ENCODE measurements around the gene PCYT2.

Gene PCYT2

GRCh38 chr17:81952792-81953228 lies 41.6 kb upstream of the PCYT2 start:
- no peak for DNase-seq (ENCODE audit: low read depth, low spot score)
- no peak overlapping the region for H3K4me3 ChIP-seq (ENCODE audit: low read depth, low read length)
- POLR2A ChIA-PET = no interaction called here
- TF ChIP-seq CTCF (IDR thresholded peaks at IDR 0.05; ENCODE audit: insufficient read depth, low read length, missing control alignments) = no peak
- CTCF ChIA-PET = interaction anchor here (0.9 to 6.7 kb wide), 4 partner anchors 10 to 67 kb away, joined by 3 to 66 read pairs (median 4); partner anchors contain the start of genes ASPSCR1, CENPX and LRRC45

- CTCF ChIA-PET = interaction anchor here (1.3 to 6.7 kb wide), 4 partner anchors 8 to 68 kb away, joined by 3 to 66 read pairs (median 18); partner anchors contain the start of genes ASPSCR1, CENPX, LRRC45 and NOTUM
- POLR2A ChIA-PET = no interaction called here
- H3K4me3 ChIP-seq (ENCODE audit: low read depth, low read length) = no peak overlapping the region
- no peak for TF ChIP-seq CTCF (IDR thresholded peaks at IDR 0.05; ENCODE audit: insufficient read depth, low read length, missing control alignments)
- DNase-seq (ENCODE audit: low read depth, low spot score) = no peak
These were observed 40.8 kb upstream of the PCYT2 start for GRCh38 chr17:81951785-81952684.

- DNase-seq (ENCODE audit: low read depth, low spot score) = no peak
- TF ChIP-seq CTCF (IDR thresholded peaks at IDR 0.05; ENCODE audit: insufficient read depth, low read length, missing control alignments) = no peak
- H3K4me3 ChIP-seq (ENCODE audit: low read depth, low read length) = no peak overlapping the region
- ChIA-PET POLR2A (no interaction called here), CTCF (interaction anchor here (1.1 to 3.2 kb wide), 2 partner anchors 10 to 22 kb away, joined by 3 to 33 read pairs; partner anchors contain the start of gene NOTUM)
These were observed 39.3 kb upstream of the PCYT2 start for GRCh38 chr17:81950501-81950900.

- TF ChIP-seq CTCF (IDR thresholded peaks at IDR 0.05; ENCODE audit: insufficient read depth, low read length, missing control alignments) = no peak
- CTCF ChIA-PET = interaction anchor here (1.2 to 2.2 kb wide), 3 partner anchors 11 to 81 kb away, joined by 4 to 13 read pairs (median 4); partner anchors contain the start of gene NOTUM
- no peak for DNase-seq (ENCODE audit: low read depth, low spot score)
These were observed 37.6 kb upstream of the PCYT2 start for GRCh38 chr17:81948635-81949378.

GRCh38 chr17:81947189-81947588 lies 36.0 kb upstream of the PCYT2 start, which contains the start of gene MYADML2:
MYADML2 (minus strand) TSS chr17:81947233; CDS start chr17:81941741, 5,492 bp downstream.
- no peak within 1 kb of the TSS for H3K4me3 ChIP-seq (ENCODE audit: low read depth, low read length)
- no peak for DNase-seq (ENCODE audit: low read depth, low spot score)
- ChIA-PET POLR2A (no interaction called here), CTCF (interaction anchor here (2.2 kb wide), 1 partner anchor 13 kb away, joined by 13 read pairs; the partner anchor contains the start of gene NOTUM)
- no peak for TF ChIP-seq CTCF (IDR thresholded peaks at IDR 0.05; ENCODE audit: insufficient read depth, low read length, missing control alignments)

More at GRCh38 chr17:81948635-81949378, 37.6 kb upstream of the PCYT2 start:
- POLR2A ChIA-PET = no interaction called here
- no peak overlapping the region for H3K4me3 ChIP-seq (ENCODE audit: low read depth, low read length)
